Right cardiac atrium (tissue), 5 donors: ENCODE measurements around the gene AP1G2. TPM values are rescaled to one million over a fixed set of nuclear protein-coding genes. Genes with fewer than 3 reads are reported as not detected.
"Not testable (repeated sequence)": the region's sequence is repeated elsewhere in the genome, so short reads cannot be mapped to it uniquely, and the experiment has no call there.

Experiments
- ATAC-seq, 2 donors: fragments of 200-7000 bp; cut with Tn5 transposase; one replicate each; pipeline versions ENCODE4 v1.8.0 to v1.9.1; 2020; ENCODE audit warnings: moderate library complexity in 2 of 2, mild to moderate bottlenecking in 1 of 2
- DNase-seq, 3 donors: peaks; one replicate each; pipeline ENCODE4 v3.0.0-alpha.2; 2020
- H3K27ac ChIP-seq: one replicate; pipeline ENCODE4 v1.5.1; 2013; ENCODE audit warnings: mild to moderate bottlenecking, low read length, control low read depth, moderate library complexity
- H3K27me3 ChIP-seq: one replicate; pipeline ENCODE4 v1.6.1; 2013; ENCODE audit not compliant: control insufficient read depth, insufficient read depth
- H3K4me1 ChIP-seq: one replicate; pipeline ENCODE4 v1.6.1; 2013; ENCODE audit warnings: low read length; ENCODE audit not compliant: control insufficient read depth, insufficient read depth
- H3K4me3 ChIP-seq: one replicate; pipeline ENCODE4 v1.5.1; 2013; ENCODE audit warnings: low read length, control low read depth
- H3K9me3 ChIP-seq: one replicate; pipeline ENCODE4 v1.6.1; 2013; ENCODE audit warnings: low read length; ENCODE audit not compliant: control insufficient read depth
- WGBS: extraction: QIAGEN DNeasy Blood & Tissue Kit; methylation state at CpG from one replicate; pipeline ENCODE4 v1.1.7; 2013; 5-methylcytosine and 5-hydroxymethylcytosine counted together
- intact Hi-C, 4 donors: fragments of 100-400 bp; cut with DNase I; formaldehyde crosslinking; loops; one replicate each; pipeline versions ENCODE4 v1.11.0 to v1.14.0; 2022 to 2023
- long read RNA-seq, 4 donors: library from polyadenylated mRNA; unstranded; transcript quantifications; one replicate each; pipeline ENCODE4 v2.0.0, GENCODE V29; 2020 to 2021
- polyA plus RNA-seq: library from polyadenylated mRNA; stranded (reverse); fragments of 200-250 nt; gene quantifications from one replicate; pipeline ENCODE4 v1.2.3, GENCODE V29; 2013
- total RNA-seq, 4 donors: library from RNA; stranded (reverse); fragmentation: NEBNext Ultra II Directional; extraction: Animal tissue kit (Norgen Biotek cat#: 25700); gene quantifications; one replicate each; pipeline ENCODE4 v1.2.1, GENCODE V29; 2021
- donor health status: healthy with polysubstance abuse.
- donor health status: DM: no; HTN: yes; CAD: no.
- donor health status: DM: no; HTN: no; CAD: no.
- donor health status: DM: no; HTN: yes; CAD: no; lungs with severe emphysema.
- donor health status: DM: yes; HTN: yes; CAD: no.

The AP1G2 gene
- 10 to 100 TPM; 13.8 to 17.9 (median 15.4) TPM for total RNA-seq
- 12.9 TPM for polyA plus RNA-seq
- long read RNA-seq, donor 1, partial matches to known transcripts = 3 of 20 reads
- long read RNA-seq, donor 1, other reads (novel, unspliced or antisense) = 16 of 20 reads
- long read RNA-seq, donor 2, partial matches to known transcripts = 0 of 13 reads
- long read RNA-seq, donor 2, other reads (novel, unspliced or antisense) = 11 of 13 reads
- long read RNA-seq, donor 3, transcript AP1G2-202 (22 exons, 2,609 nt) = major isoform, 9 of 49 reads
- long read RNA-seq, donor 3, partial matches to known transcripts = 3 of 49 reads
- long read RNA-seq, donor 3, other reads (novel, unspliced or antisense) = 36 of 49 reads
- long read RNA-seq, donor 4, partial matches to known transcripts = 0 of 11 reads
- long read RNA-seq, donor 4, other reads (novel, unspliced or antisense) = 11 of 11 reads

- ATAC-seq (peak; percentile 83 to 84), DNase-seq (peak; percentile 86 to 95 (median 95))
- Histone ChIP-seq H3K27me3 (no peaks in the 10 kb centered on the region), H3K4me3 (peak within 1 kb of the TSS; percentile 70), H3K27ac (peak within 1 kb of the TSS; percentile 32), H3K4me1 (no peaks in the 10 kb centered on the region), H3K9me3 (no peaks in the 10 kb centered on the region)
- WGBS = 2% methylated on average over 53 of the region's 53 CpGs
- intact Hi-C loops = loop anchor here in 2 of 4 donors (10.0 kb wide), 1 partner anchor 243 kb away; the partner anchor contains the start of gene PABPN1 (in 2 of the 2)
These were observed at the start of gene AP1G2 for GRCh38 chr14:23567186-23568020. AP1G2 (minus strand) TSS chr14:23567791; CDS start chr14:23567314, 477 bp downstream.

- DNase-seq (no peak), ATAC-seq (no peak)
- H3K4me1 ChIP-seq = no peaks in the 10 kb centered on the region
- 44% methylated on average over 5 of the region's 5 CpGs for WGBS
- no peaks in the 10 kb centered on the region for H3K27me3 ChIP-seq
- intact Hi-C loops = no loop called here
- no peaks in the 10 kb centered on the region for H3K9me3 ChIP-seq
- H3K4me3 ChIP-seq = no peak overlapping the region
- H3K27ac ChIP-seq = no peak overlapping the region
These were observed 48.3 kb upstream of the AP1G2 start for GRCh38 chr14:23615856-23616255.

GRCh38 chr14:23614395-23614828 is 46.8 kb upstream of the AP1G2 start:
- Histone ChIP-seq H3K4me1 (no peaks in the 10 kb centered on the region), H3K27ac (no peak overlapping the region), H3K27me3 (no peaks in the 10 kb centered on the region), H3K9me3 (no peaks in the 10 kb centered on the region), H3K4me3 (no peak overlapping the region)
- WGBS = 53% methylated on average over 2 of the region's 2 CpGs
- DNase-seq = no peak
- intact Hi-C loops = no loop called here
- ATAC-seq = no peak

- no peaks in the 10 kb centered on the region for H3K27me3 ChIP-seq
- WGBS = 84% methylated on average over 6 of the region's 6 CpGs
- ATAC-seq = no peak
- no peaks in the 10 kb centered on the region for H3K4me1 ChIP-seq
- no peak for DNase-seq
- intact Hi-C loops = no loop called here
- no peak overlapping the region for H3K27ac ChIP-seq
- no peaks in the 10 kb centered on the region for H3K9me3 ChIP-seq
- H3K4me3 ChIP-seq = no peak overlapping the region
These were observed 45.9 kb upstream of the AP1G2 start for GRCh38 chr14:23613242-23614070.

- Histone ChIP-seq H3K27ac (no peak overlapping the region), H3K9me3 (no peaks in the 10 kb centered on the region), H3K4me1 (no peaks in the 10 kb centered on the region), H3K27me3 (no peaks in the 10 kb centered on the region), H3K4me3 (no peak overlapping the region)
- DNase-seq = no peak
- 96% methylated on average over 1 of the region's 1 CpG for WGBS
- ATAC-seq = no peak
- intact Hi-C loops = no loop called here
These were observed 45.2 kb upstream of the AP1G2 start for GRCh38 chr14:23612802-23613201.

GRCh38 chr14:23612354-23612732 is 44.8 kb upstream of the AP1G2 start:
- intact Hi-C loops = no loop called here
- ATAC-seq (no peak), DNase-seq (no peak)
- Histone ChIP-seq H3K4me1 (no peaks in the 10 kb centered on the region), H3K27me3 (no peaks in the 10 kb centered on the region), H3K9me3 (no peaks in the 10 kb centered on the region), H3K27ac (no peak overlapping the region), H3K4me3 (no peak overlapping the region)
- 62% methylated on average over 4 of the region's 4 CpGs for WGBS

GRCh38 chr14:23610815-23611289 is 43.3 kb upstream of the AP1G2 start:
- Histone ChIP-seq H3K27ac (no peak overlapping the region), H3K4me1 (no peaks in the 10 kb centered on the region), H3K4me3 (no peak overlapping the region), H3K9me3 (no peaks in the 10 kb centered on the region), H3K27me3 (no peaks in the 10 kb centered on the region)
- ATAC-seq (no peak), DNase-seq (no peak)
- intact Hi-C loops = no loop called here
- 53% methylated on average over 4 of the region's 4 CpGs for WGBS

GRCh38 chr14:23610090-23610814 is 42.7 kb upstream of the AP1G2 start:
- Histone ChIP-seq H3K9me3 (no peaks in the 10 kb centered on the region), H3K27ac (no peak overlapping the region)
- intact Hi-C loops = no loop called here

GRCh38 chr14:23609411-23610089 is 42.0 kb upstream of the AP1G2 start:
- 63% methylated on average over 7 of the region's 7 CpGs for WGBS
- intact Hi-C loops, H3K27ac ChIP-seq: not testable (repeated sequence)

More at GRCh38 chr14:23610090-23610814, 42.7 kb upstream of the AP1G2 start:
- WGBS = 50% methylated on average over 2 of the region's 2 CpGs
- H3K27me3 ChIP-seq = no peaks in the 10 kb centered on the region
- H3K4me1 ChIP-seq = no peaks in the 10 kb centered on the region
- ATAC-seq (no peak), DNase-seq (no peak)
- H3K4me3 ChIP-seq = no peak overlapping the region

More at GRCh38 chr14:23609411-23610089, 42.0 kb upstream of the AP1G2 start:
- not testable (repeated sequence) for H3K27me3 ChIP-seq, H3K9me3 ChIP-seq, H3K4me1 ChIP-seq, H3K4me3 ChIP-seq, ATAC-seq, DNase-seq
